OCI-LY1 (cell line): Measurements from ENCODE around the gene HILPDA.

Experiments
- H2AFZ ChIP-seq: fragments of 200-600 bp; sonication (generic), shearing (Covaris generic); 2 replicates; pipeline ENCODE4 v1.6.0; 2014; ENCODE audit warnings: antibody characterized with exemption, mild to moderate bottlenecking, low read length
- H3F3A ChIP-seq: fragments of 200-600 bp; sonication (generic), shearing (Covaris generic); 2 replicates; pipeline ENCODE4 v1.6.0; 2014; ENCODE audit warnings: mild to moderate bottlenecking, antibody characterized with exemption, low read length, moderate library complexity; ENCODE audit not compliant: insufficient read depth
- H3K27ac ChIP-seq: fragments of 200-600 bp; sonication (generic); 2 replicates; pipeline ENCODE4 v1.5.1; 2014; ENCODE audit warnings: low read length, mixed run types, mild to moderate bottlenecking, low read depth; ENCODE audit not compliant: poor library complexity, severe bottlenecking
- H3K27me3 ChIP-seq: fragments of 200-600 bp; sonication (generic); 2 replicates; pipeline ENCODE4 v1.6.0; 2014; ENCODE audit warnings: antibody characterized with exemption, mild to moderate bottlenecking, low read length, moderate library complexity; ENCODE audit not compliant: insufficient read depth
- H3K36me3 ChIP-seq: fragments of 200-600 bp; sonication (generic); 2 replicates; pipeline ENCODE4 v1.6.1; 2014; ENCODE audit warnings: mild to moderate bottlenecking, antibody characterized with exemption, low read length, moderate library complexity, mixed read lengths; ENCODE audit not compliant: insufficient read depth
- H3K4me1 ChIP-seq: fragments of 200-600 bp; sonication (generic); 2 replicates; pipeline ENCODE4 v1.5.1; 2014; ENCODE audit warnings: mild to moderate bottlenecking, low read length, moderate library complexity; ENCODE audit not compliant: insufficient read depth, severe bottlenecking
- H3K4me2 ChIP-seq: fragments of 200-600 bp; sonication (generic), shearing (Covaris generic); 2 replicates; pipeline ENCODE4 v1.6.1; 2014; ENCODE audit warnings: low read length
- H3K4me3 ChIP-seq: fragments of 200-600 bp; sonication (generic); 2 replicates; pipeline ENCODE4 v1.5.1; 2014; ENCODE audit warnings: low read length, low read depth, mild to moderate bottlenecking, mixed read lengths; ENCODE audit not compliant: poor library complexity, severe bottlenecking
- H3K79me2 ChIP-seq: fragments of 200-600 bp; shearing (Covaris generic); 2 replicates; pipeline ENCODE4 v1.6.1; 2016; ENCODE audit warnings: mixed run types, low read length, mixed read lengths; ENCODE audit not compliant: insufficient read depth
- H3K9ac ChIP-seq: fragments of 200-600 bp; sonication (generic), shearing (Covaris generic); 2 replicates; pipeline ENCODE4 v1.6.1; 2014; ENCODE audit warnings: mild to moderate bottlenecking, low read length, mixed read lengths
- H3K9me2 ChIP-seq: fragments of 200-600 bp; sonication (generic), shearing (Covaris generic); 2 replicates; pipeline ENCODE4 v1.6.1; 2014; ENCODE audit warnings: low read depth, mild to moderate bottlenecking, low read length, mixed read lengths
- H3K9me3 ChIP-seq: fragments of 200-600 bp; shearing (Covaris generic); 2 replicates; pipeline ENCODE4 v1.6.1; 2014; ENCODE audit warnings: low read length, mixed read lengths
- H4K20me1 ChIP-seq: fragments of 200-600 bp; sonication (generic), shearing (Covaris generic); 2 replicates; pipeline ENCODE4 v1.6.0; 2016; ENCODE audit warnings: mild to moderate bottlenecking, low read length; ENCODE audit not compliant: insufficient read depth
- CTCF ChIP-seq: fragments of 200-600 bp; sonication (generic), shearing (Covaris generic); IDR thresholded peaks from 2 replicates; pipeline ENCODE4 v1.5.1; 2017; ENCODE audit warnings: mild to moderate bottlenecking, antibody characterized with exemption, low read length, moderate library complexity, mixed read lengths
- EZH2 ChIP-seq: fragments of 200-600 bp; sonication (generic), shearing (Covaris generic); IDR thresholded peaks from 2 replicates; pipeline ENCODE4 v1.8.0; 2017; ENCODE audit warnings: borderline replicate concordance, mixed run types, mild to moderate bottlenecking, antibody characterized with exemption, low read length, moderate library complexity, mixed read lengths

Gene HILPDA

GRCh38 chr7:128424686-128425275 is 30.9 kb upstream of the HILPDA start:
- TF ChIP-seq CTCF (no peak), EZH2 (no peak)
- Histone ChIP-seq H2AFZ (no peak overlapping the region), H3K9me3 (no peaks in the 10 kb centered on the region)

GRCh38 chr7:128425850-128426249 is 29.8 kb upstream of the HILPDA start:
- no peak overlapping the region for H3K9ac ChIP-seq
- H2AFZ ChIP-seq = no peak overlapping the region
- TF ChIP-seq CTCF = peak; percentile 100
- TF ChIP-seq EZH2 = no peak
- no peaks in the 10 kb centered on the region for H4K20me1 ChIP-seq
- H3K27ac ChIP-seq = no peak overlapping the region
- no peaks in the 10 kb centered on the region for H3K9me3 ChIP-seq
- H3K36me3 ChIP-seq = no peaks in the 10 kb centered on the region
- no peaks in the 10 kb centered on the region for H3K9me2 ChIP-seq
- no peak overlapping the region for H3K4me2 ChIP-seq
- no peaks in the 10 kb centered on the region for H3K79me2 ChIP-seq
- no peak overlapping the region for H3K4me3 ChIP-seq
- H3K4me1 ChIP-seq = no peaks in the 10 kb centered on the region
- no peaks in the 10 kb centered on the region for H3F3A ChIP-seq
- H3K27me3 ChIP-seq = no peaks in the 10 kb centered on the region; the same call in 1 of the 2 replicates

More at GRCh38 chr7:128424686-128425275, 30.9 kb upstream of the HILPDA start:
- no peak overlapping the region for H3K4me2 ChIP-seq
- H3K4me1 ChIP-seq = no peaks in the 10 kb centered on the region
- no peaks in the 10 kb centered on the region for H4K20me1 ChIP-seq
- no peaks in the 10 kb centered on the region for H3K36me3 ChIP-seq
- H3K27me3 ChIP-seq = no peaks in the 10 kb centered on the region
- H3K4me3 ChIP-seq = no peak overlapping the region
- no peaks in the 10 kb centered on the region for H3K9me2 ChIP-seq
- no peaks in the 10 kb centered on the region for H3K79me2 ChIP-seq
- H3K27ac ChIP-seq = no peak overlapping the region
- H3K9ac ChIP-seq = no peak overlapping the region
- no peaks in the 10 kb centered on the region for H3F3A ChIP-seq

- TF ChIP-seq CTCF (peak; percentile 95), EZH2 (no peak)
- no peak overlapping the region for H3K4me3 ChIP-seq
- H3K27me3 ChIP-seq = no peaks in the 10 kb centered on the region; the same call in 1 of the 2 replicates
- no peak overlapping the region for H3K27ac ChIP-seq
- H3K9me3 ChIP-seq = no peaks in the 10 kb centered on the region
- no peak overlapping the region for H2AFZ ChIP-seq
- H3K36me3 ChIP-seq = no peaks in the 10 kb centered on the region
- no peaks in the 10 kb centered on the region for H3K79me2 ChIP-seq
- H3K4me2 ChIP-seq = no peak overlapping the region
- no peaks in the 10 kb centered on the region for H3K9me2 ChIP-seq
- H3K4me1 ChIP-seq = no peaks in the 10 kb centered on the region
- no peaks in the 10 kb centered on the region for H4K20me1 ChIP-seq
- no peaks in the 10 kb centered on the region for H3F3A ChIP-seq
- no peak overlapping the region for H3K9ac ChIP-seq
Observed at GRCh38 chr7:128427289-128427891, 28.3 kb upstream of the HILPDA start.
